COLO668 (cell line): ENCODE measurements around the gene SNCA.

ENCODE experiments used
- DNase-seq: peaks from one replicate; lab custom pipeline; 2025; ENCODE audit not compliant: unreplicated experiment; lab: John Stamatoyannopoulos, UW

SNCA gene

DNA sequence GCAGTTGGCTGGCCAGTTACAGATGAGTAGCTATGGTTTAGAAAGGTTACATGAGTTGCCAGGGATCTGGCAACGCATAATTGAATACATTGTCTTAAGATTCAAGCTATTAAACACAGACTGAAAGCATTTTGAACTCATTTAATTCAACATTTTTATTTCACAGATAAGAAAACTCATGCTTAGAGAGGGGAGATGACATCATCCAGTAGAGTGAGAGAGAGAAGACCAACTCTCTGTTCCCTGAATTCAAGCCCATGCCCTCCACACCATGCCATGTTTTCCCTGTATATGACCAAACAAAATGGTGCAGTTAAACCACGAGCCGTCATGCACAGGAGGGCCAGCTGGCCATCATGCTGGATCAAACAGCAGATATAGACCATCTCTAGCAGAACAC is 22.6 kb downstream of the SNCA start:
- no peak for DNase-seq

DNA sequence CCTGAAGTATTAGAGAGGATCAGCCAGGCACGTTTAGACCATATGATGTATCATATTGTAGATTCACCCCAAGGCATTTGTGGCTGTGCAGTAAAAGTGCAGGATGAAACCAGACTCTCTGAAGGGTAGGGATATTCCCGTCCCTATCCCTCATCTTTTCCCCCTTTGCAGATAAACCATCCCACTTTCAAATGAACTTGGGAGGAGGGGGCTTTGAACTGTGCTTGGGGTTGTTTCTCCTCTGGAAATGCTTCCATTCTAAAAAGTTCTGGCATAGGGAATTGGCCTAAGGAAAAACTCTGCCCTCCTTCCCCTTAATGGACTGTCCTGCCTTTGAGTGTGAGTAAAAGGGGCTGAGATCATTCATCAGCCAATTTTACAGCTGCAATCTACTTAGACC is 23.8 kb downstream of the SNCA start:
- DNase-seq = no peak

DNA sequence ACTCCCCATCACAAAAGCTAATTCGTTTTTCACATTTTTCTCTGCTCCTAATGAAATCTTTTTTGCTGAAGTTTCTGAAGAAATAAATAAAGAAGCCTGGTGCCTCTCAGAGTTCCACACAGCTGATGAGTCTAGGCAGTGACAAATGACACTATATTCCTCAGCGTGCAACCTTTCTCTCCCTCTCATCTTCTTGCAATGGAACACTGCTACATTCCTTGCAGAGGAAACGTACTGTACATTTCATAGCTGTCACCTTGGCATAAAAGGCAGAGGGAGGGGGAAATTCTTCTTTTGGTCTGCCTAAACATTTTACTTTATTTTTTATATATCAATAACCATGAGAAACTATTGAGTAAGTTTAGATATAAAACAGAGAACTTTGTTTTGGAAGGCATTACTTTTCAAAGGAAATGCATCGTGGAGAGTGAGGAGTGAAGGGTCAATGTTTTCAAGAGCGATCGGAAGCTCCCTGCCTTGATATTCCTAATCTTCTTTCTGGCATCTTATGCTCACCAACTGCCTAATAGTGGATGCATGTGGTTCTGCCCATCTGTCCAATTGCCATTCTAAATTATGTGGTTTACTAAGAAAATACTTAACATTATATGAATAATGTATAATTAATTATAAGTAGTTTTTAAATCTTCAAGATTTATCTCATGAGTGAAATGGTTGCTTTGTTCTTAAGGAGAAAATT is 29.4 kb downstream of the SNCA start:
- no peak for DNase-seq

DNA sequence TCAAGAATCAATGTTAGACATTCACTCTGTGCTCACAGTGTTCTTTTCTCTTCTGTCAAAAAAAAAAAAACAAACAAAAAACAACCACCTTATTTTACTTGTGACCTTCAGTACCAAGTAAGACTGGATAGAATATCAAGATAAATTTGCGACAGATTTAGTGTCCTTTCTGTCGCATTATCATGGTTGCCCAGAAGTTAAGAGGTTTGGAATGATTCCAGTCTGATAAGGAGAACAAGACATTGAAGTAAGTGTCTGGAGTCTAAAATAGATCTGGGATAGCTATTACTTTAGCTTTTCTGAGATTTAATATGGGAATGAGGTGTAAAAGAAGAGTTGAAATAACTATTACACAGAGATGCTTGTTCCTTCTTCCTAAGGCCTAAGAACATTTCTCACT is 31.7 kb downstream of the SNCA start:
- no peak for DNase-seq

DNA sequence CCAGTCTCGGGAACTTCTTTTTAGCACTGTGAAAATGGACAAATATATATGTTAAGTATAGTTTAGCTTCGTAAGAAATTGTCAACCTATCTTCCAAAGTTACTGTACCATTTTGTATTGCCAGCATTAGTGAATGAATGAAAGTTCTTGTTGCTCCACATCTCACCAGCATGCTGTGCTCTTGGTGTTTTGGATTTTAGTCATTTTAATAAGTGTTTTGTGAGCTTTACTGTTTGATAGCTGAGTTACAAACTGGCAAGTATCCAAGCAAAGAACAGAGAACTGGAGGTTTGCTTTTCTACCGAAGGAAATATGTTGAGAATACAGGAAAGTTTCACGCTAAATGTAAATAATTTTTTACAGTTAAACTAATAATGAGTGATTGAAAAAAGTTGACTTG is 33.0 kb downstream of the SNCA start:
- no peak for DNase-seq

DNA sequence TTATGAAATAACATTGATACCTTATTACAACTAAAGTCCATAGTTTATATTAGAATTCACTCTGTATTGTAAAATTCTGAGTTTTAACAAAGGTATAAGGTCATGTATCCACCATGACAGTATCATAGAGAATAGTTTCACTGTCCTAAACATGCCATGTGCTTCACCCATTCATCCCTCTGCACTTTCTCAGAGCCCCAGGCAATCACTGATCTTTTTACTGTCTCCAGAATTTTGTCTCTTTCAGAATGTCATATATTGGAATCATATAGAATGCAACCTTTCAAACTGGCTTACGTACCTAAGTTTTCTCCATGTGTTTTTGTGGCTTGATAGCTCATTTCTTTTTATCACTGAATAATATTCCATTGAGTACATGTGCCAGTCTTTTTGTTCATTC is 33.9 kb downstream of the SNCA start:
- no peak for DNase-seq

DNA sequence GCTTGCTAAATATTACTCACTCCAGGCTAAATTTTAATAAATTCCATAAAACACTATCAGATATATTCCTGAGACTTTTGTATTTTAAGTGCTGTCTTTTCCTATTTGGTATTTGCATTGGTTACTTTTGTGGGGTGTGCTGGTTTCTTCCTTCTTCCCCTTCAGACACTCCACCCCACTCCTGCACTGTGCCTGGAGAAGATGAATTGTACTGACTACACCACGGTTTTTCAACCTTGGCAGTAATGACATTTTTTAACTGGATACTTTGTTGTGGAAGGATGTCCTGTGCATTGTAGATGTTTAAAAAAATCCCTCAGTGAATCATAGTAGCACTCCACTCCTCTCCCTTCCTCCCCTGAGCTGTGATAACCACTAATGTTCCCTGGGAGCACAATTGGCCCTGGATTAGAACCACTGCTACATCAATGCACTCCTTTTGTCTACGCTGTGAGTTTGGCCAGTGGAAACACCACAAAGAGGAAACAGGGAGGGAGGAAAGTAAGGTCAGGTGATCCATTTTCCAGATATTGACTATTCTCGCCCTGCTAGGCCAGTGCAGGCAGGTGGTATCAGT is 36.3 kb downstream of the SNCA start:
- DNase-seq = no peak

DNA sequence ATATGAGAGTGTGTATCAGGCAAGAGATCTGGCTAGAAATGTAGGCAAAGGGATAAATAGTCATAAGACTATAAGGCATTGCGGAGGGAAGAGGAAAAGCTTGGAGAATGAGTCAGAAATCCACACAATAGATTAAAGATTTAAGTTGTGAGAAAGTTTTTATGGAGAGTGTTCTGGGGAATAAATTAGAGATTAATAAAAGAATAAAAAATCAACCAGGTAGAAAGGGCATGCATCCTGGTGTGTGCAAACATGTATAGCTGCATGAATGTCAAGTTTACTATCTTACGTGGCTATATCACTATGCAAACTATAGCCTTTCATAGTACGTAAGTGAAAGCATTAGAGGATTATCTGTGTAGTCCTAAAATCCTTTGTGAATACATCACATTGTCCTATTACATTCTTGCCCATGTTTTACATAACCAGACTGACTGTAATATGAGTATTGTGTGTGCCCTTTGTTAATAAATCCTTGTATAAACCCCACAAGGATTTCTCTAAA is 36.9 kb downstream of the SNCA start:
- no peak for DNase-seq

DNA sequence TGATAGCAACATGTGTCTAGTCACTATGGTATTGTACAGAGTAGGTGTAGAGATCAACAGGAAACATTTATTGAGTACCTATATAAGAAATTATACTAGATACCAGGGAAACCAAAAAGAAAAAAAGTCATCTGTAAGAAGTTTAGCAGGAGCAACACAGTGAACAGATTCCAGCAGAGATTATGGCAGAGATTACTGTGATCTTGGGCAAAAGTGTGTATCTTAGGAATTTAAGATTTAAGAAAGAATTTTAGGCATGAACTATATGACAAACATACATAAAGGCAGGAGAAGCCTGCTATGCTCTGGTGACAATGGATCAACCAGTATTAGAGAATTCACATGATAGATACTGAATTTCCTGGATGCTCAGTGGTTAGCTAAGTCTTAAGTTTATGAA is 37.9 kb downstream of the SNCA start:
- no peak for DNase-seq

DNA sequence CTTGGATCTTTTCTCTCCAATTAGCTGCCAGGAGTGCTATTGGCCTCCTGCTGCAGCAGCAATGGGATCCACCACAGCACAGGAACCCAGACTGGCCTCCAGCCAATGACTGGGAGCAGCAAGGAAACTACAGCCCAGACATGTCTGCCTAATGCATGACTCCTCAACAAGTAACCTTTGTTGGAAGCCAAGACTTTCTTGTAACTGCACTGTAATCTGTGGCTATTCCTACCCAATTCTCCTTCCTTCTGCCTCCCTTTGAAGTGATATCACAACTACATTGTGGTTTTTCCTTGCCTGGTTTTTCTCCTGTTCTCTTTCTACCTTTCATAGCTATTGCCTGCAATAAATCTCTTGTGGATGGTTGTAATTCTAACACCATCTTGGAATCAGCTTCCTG is 39.8 kb downstream of the SNCA start:
- no peak for DNase-seq

DNA sequence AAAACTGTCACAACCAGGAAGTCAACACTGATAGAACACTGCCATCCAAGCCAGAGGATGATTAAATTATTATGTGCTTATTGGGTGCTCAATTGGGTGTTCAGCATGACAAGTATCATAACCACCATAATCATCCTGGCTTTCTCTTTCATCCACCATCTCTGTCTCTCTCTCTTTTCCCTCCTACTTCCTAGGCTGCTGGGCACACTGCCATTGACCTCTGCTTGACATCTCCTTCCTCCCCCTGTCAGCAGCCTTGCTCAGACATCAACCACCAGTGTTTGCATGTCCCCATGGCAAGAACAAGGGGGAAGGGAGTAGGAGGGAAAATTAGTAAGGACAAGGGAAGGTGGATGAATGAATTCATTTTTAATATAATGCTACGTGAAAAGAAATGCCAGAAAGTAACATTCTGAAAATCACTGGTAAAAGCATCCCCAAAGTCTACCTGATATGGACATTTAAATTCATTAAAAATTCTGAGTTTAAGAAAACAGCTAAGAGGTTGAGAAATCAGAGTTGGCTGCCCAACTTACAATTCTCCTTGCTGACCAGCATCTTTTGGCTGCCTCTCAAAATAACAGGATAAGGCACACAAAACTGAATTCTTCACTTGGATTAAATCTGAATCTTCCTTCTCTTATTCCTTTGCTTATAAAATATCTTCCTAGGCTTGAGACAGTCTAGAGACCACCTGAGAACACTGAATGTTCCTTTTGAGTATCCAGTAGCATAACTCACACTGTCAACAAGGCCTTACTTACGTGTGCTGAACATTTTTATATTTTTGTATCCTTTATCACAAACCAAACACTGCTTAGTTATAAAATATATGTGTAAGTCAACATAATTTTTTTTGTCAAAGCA is 48.5 kb downstream of the SNCA start:
- DNase-seq = no peak

DNA sequence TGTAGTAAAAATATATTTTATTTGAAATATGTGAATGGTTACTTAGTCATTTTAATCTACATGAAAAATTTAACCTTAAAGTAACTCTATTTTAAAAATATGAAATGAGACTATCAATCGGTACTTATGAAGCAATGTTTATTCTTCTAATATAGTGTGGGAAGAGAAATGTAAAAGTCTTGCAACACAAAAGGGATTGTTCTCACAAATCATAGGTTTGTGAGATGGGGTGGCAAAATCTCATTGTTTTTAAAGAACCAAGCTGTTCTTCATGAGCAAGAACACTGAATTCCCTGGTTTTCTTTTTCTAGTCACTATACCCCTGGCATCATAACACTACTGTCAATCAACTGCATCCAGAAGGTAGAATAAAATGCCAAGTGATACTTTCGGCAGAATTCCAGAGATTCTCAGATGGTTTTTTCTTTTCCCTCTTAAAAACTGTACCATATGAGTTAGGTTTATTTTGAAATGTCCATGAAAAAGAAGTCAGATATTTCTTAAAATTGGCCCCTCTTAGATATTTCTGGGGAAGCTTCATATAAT is 52.2 kb downstream of the SNCA start:
- no peak for DNase-seq

DNA sequence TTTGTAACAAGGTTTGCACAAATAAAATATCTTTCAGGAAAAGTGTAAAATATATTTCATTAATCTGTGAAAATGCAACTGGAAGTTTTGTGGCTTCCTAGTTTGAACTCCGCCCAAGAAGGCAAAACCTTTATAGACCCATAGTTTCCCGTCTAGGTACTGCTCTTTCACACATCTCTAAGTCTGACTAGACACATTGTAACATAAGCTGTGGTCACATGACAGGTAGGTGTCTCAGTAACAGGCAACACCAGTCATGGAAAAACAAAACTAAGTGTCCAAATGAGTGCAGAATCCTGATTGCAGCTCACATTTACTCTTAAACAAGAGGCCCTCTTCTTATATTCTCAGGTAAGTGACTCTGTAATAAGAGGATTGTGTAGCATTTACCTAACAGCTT is 55.6 kb downstream of the SNCA start:
- no peak for DNase-seq

DNA sequence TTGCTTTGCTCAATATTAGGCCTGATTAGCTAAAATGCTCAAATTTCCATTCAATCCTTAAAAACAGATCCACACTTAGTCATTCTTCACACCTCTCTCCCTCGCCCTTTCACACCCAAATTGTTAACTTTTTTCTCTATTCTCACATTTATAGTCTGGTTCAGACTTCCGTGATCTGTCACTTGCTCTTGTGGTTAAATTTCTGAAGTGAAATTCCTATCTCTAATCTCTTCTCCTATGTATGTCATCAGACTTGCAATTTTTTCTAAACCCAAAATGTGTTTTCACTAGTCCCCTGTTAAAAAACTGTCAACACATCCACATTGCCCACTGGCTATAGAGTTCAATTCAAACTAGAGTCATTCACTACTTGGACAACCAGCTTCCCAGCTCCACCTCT is 63.2 kb downstream of the SNCA start:
- DNase-seq = no peak

DNA sequence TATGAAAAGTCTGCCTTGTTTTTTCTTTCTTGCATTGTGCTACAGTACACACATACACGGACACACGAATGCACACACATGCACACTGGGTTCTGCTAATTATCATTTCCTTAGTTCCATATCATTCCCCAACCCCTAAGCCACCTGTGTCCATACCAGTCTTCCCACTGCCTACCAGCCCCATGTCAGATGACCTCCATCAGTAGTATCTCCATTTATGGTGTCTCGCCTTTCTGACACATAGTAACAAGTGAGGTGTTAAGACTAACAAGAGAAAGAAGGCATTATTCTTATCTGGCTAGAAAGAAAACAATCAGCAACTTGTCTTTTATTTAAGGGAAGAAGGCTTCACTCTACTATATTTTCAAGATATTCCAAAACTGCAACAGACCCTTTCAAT is 67.1 kb downstream of the SNCA start:
- DNase-seq = no peak

DNA sequence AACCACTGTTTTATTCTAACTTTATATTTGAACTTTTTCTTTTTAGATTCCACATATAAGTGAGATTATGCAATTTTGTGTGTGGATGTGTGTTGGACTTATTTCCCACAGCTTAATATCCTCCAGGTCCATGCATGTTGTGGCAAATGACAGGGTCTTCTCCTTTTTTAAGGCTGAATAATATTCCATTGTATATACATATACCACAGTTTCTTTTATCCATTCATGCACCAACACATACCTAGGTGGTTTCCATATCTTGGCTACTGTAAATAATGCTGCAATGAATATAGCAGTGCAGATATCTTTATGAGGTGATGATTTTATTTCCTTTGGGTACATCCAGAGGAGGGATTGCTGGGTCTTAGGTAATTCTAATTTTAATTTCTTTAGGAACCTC is 69.0 kb downstream of the SNCA start:
- no peak for DNase-seq

DNA sequence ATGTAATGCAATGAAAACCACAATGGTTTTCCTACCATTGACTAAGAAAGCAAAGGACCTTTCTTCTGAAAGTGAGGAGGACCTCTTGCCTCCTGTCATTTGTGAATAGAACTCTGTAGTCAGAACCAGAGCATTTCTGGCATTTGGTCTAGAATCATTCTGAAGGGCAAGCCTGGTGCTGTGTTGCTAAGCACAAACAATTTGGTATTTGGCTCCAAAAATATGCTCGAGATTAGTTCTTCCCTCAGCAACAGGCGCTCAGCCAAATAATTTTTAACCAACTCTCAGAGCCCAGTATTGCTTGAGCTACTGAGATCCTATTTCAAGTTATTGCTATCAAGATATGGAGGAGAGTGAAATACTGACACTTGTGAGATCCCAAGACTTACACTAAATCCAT is 71.0 kb downstream of the SNCA start:
- no peak for DNase-seq

DNA sequence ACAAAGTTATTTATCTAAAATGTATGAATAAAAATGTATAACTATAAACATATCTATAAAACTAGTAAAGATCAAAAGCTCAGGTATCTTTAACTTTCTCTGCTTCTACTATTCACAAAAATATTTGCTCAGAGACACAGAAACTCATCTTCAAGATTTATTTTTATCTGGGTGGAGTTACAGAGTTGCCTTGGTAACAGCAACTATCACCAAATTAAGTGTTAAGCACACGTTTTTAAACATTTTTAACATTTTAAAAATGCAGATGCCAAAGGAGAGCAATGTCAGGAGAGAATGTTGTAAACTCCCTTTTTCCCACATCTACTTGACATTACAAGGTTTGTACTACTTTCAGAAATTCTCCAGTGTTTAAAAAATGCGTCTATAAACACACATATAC is 71.4 kb downstream of the SNCA start:
- DNase-seq = no peak

DNA sequence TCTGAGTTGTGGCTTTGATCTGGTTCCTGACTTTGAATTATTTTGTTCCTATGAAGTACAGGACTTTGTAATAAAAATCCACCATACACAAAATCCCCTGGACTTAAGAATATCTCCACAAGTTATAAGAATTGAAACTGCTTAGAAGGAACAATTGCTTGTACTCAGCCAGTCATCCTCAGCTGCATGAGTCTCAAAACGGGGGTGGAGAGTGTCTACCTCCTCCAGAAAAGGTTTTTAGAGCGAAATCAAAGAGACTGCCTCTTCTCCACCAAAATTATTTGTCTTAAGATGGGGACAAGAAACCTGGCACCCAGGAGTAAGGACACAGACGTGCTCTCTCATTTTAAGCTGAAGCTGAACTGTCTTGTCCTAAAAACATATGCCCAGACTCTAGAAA is 74.7 kb downstream of the SNCA start:
- no peak for DNase-seq

DNA sequence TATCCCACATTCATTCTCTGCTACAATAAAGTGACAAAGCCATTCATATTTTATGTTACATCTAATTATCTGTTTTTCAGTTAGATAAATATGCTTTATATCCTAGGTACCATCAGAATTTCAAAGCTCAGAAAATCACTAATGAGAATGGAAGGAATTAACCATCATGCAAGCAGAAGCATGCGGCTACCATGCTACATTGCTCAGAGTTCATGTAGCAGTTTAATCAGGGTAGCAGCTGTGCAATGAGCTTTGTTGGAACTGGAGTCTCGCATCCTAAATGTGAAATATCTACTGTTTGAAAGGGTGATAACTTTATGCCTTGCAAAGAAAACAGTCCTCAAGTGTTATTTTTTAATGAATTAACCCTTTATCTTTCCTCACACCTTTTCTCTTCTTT is 77.5 kb downstream of the SNCA start:
- no peak for DNase-seq

DNA sequence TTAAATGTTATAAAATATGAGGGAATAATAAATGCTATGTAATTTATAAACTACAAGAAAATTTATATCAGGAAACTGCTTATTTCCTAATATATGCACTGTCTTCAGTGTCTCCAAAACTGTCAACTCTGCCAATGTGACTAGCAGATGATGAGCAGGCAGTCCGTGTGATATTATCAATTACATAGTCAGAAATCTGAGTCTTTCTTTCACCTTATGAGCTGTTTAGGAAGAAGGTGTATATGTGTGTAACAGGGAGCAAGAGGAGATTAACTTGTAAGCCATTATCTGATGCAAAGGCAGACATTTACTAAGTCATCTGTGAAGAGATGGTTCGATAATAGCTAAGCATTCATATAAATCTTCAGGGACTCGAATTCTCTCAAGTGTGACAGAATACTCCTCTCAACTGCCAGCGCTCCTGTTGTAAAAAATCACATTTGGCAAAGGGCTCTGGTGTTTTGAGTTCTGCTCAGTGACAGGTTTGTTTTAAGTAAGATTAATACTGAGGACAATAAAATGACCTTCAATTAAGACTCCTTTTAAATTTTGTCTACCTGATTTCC is 79.7 kb downstream of the SNCA start:
- no peak for DNase-seq

DNA sequence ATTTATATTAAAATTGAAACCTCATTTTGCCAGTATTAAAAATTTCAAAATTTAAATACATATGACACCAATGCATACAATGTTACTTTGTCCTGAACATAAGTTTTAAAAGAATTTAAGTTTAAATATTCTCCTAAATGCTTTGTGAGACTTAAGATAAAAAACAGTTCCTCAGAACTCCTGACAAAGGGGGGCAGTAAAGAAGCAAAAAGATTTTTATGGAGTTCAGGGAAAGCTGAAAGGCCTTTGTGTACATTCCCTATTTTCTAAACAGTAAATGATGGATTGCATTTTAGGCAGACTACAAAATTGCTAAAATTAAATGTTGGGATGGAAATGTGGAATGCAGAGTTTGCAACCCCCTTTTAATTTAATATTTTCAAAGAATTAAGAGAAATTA is 81.7 kb downstream of the SNCA start:
- no peak for DNase-seq
